Neural progenitor cell (in vitro differentiated cells): Measurements from ENCODE around the gene FRMD5.

Experiments used
- EZH2 ChIP-seq: fragments of 200-600 bp; sonication (generic); IDR thresholded peaks from 2 replicates; pipeline ENCODE4 v1.6.1; 2017; ENCODE audit warnings: antibody characterized with exemption, mild to moderate bottlenecking, moderate library complexity
- TF ChIP-seq, protein P1 (sequence below): fragments of 200-600 bp; sonication (generic); IDR thresholded peaks from 2 replicates; pipeline ENCODE4 v1.5.1; 2017; ENCODE audit warnings: antibody characterized with exemption, mild to moderate bottlenecking

DNA sequence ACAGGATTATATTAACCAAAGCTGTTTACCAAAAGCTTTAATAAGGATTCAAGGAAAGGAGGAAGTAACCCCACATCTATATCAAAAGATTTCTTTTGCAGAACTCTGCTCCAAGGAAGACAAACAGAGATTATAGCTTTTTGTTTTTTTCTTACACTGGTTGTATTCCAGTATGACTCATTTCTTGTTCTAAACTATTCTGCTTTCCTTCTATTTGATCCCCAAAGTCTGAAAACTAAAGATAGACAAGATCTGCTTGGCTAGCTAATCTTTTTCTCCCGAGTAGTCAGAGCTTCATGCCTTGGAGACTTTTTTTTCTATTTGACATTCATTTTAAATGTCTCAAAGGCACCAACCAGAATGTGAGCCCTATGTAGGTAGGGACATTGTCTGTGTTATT lies 36.8 kb upstream of the FRMD5 start:
- TF ChIP-seq, protein P1, sequence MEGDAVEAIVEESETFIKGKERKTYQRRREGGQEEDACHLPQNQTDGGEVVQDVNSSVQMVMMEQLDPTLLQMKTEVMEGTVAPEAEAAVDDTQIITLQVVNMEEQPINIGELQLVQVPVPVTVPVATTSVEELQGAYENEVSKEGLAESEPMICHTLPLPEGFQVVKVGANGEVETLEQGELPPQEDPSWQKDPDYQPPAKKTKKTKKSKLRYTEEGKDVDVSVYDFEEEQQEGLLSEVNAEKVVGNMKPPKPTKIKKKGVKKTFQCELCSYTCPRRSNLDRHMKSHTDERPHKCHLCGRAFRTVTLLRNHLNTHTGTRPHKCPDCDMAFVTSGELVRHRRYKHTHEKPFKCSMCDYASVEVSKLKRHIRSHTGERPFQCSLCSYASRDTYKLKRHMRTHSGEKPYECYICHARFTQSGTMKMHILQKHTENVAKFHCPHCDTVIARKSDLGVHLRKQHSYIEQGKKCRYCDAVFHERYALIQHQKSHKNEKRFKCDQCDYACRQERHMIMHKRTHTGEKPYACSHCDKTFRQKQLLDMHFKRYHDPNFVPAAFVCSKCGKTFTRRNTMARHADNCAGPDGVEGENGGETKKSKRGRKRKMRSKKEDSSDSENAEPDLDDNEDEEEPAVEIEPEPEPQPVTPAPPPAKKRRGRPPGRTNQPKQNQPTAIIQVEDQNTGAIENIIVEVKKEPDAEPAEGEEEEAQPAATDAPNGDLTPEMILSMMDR, result no peak
- no peak for TF ChIP-seq EZH2
